Activated CD4-positive, alpha-beta memory T cell treated with anti-CD3 and anti-CD28 coated beads, Interleukin-2, amount 10 ng/mL, durations not matched to agents 7 days and 5 days (primary cell): ENCODE measurements around the gene LRPAP1. TPM values are rescaled to one million over a fixed set of nuclear protein-coding genes. Genes with fewer than 3 reads are reported as not detected.
"Not testable (repeated sequence)": the region's sequence is repeated elsewhere in the genome, so short reads cannot be mapped to it uniquely, and the experiment has no call there.

Experiments used
- CTCF ChIA-PET: fragments of 350-600 bp; sonication (Branson Sonifier 250); formaldehyde crosslinking; loops from one replicate; lab custom pipeline; 2021; ENCODE audit warnings: antibody characterized with exemption, inconsistent platforms; lab: Charles Lee
- POLR2A ChIA-PET: fragments of 350-600 bp; sonication (Branson Sonifier 250); formaldehyde crosslinking; loops from one replicate; lab custom pipeline; 2021; ENCODE audit warnings: antibody characterized with exemption; lab: Charles Lee
- DNase-seq: peaks from one replicate; pipeline ENCODE4 v3.0.0-alpha.2; 2020
- H3K27ac Mint-ChIP-seq: one replicate; pipeline ENCODE4 v1.8.0; 2021; ENCODE audit warnings: mild to moderate bottlenecking, mixed read lengths
- H3K27me3 Mint-ChIP-seq: one replicate; pipeline ENCODE4 v1.8.0; 2021; ENCODE audit warnings: mixed read lengths
- H3K36me3 Mint-ChIP-seq: one replicate; pipeline ENCODE4 v1.8.0; 2021; ENCODE audit warnings: low read depth, mixed read lengths
- H3K4me1 Mint-ChIP-seq: one replicate; pipeline ENCODE4 v1.8.0; 2021; ENCODE audit warnings: mixed read lengths
- H3K4me3 Mint-ChIP-seq: one replicate; pipeline ENCODE4 v1.8.0; 2021; ENCODE audit warnings: mild to moderate bottlenecking, mixed read lengths
- H3K9me3 Mint-ChIP-seq: one replicate; pipeline ENCODE4 v1.8.0; 2021; ENCODE audit warnings: mixed read lengths
- total RNA-seq, 2 experiments: library from RNA; stranded (reverse); gene quantifications; one replicate each; pipeline ENCODE4 v1.2.3, GENCODE V29; 2021

The LRPAP1 gene
- 10 to 100 TPM; 71.0 to 72.3 TPM for total RNA-seq

GRCh38 chr4:3531879-3532750 is at the start of gene LRPAP1:
Gene LRPAP1 (minus strand): TSS chr4:3532422. CDS start chr4:3532412, 10 bp downstream.
- Mint-ChIP-seq H3K9me3 (no peaks in the 10 kb centered on the region), H3K4me1 (peaks cover 23% of the 10 kb centered on the region), H3K27me3 (peaks cover 3% of the 10 kb centered on the region), H3K27ac (peak within 1 kb of the TSS; percentile 79), H3K4me3 (peak within 1 kb of the TSS; percentile 96), H3K36me3 (peaks cover 7% of the 10 kb centered on the region)
- ChIA-PET CTCF (no interaction called here), POLR2A (interaction anchor here (0.7 kb wide), 1 partner anchor 19 kb away, joined by 3 read pairs; no protein-coding TSS in a partner anchor)
- DNase-seq, result peak; percentile 87

GRCh38 chr4:3581334-3582090 is 49.3 kb upstream of the LRPAP1 start:
- H3K27ac Mint-ChIP-seq, POLR2A ChIA-PET, H3K4me1 Mint-ChIP-seq, H3K36me3 Mint-ChIP-seq, DNase-seq, CTCF ChIA-PET, H3K4me3 Mint-ChIP-seq, H3K9me3 Mint-ChIP-seq: not testable (repeated sequence)
- peaks cover 11% of the 10 kb centered on the region for H3K27me3 Mint-ChIP-seq

GRCh38 chr4:3580859-3581258 is 48.6 kb upstream of the LRPAP1 start:
- H3K4me1 Mint-ChIP-seq, H3K36me3 Mint-ChIP-seq, H3K4me3 Mint-ChIP-seq, POLR2A ChIA-PET, H3K27ac Mint-ChIP-seq, CTCF ChIA-PET, DNase-seq, H3K9me3 Mint-ChIP-seq: not testable (repeated sequence)
- H3K27me3 Mint-ChIP-seq, result peaks cover 11% of the 10 kb centered on the region

- not testable (repeated sequence) for H3K27me3 Mint-ChIP-seq, H3K36me3 Mint-ChIP-seq
These were observed 46.4 kb upstream of the LRPAP1 start for GRCh38 chr4:3578527-3579144.

GRCh38 chr4:3578052-3578451 is 45.8 kb upstream of the LRPAP1 start:
- POLR2A ChIA-PET, H3K9me3 Mint-ChIP-seq, DNase-seq, H3K4me3 Mint-ChIP-seq, H3K36me3 Mint-ChIP-seq, H3K27ac Mint-ChIP-seq, H3K27me3 Mint-ChIP-seq, H3K4me1 Mint-ChIP-seq, CTCF ChIA-PET: not testable (repeated sequence)

More at GRCh38 chr4:3578527-3579144, 46.4 kb upstream of the LRPAP1 start:
- POLR2A ChIA-PET, H3K4me3 Mint-ChIP-seq, H3K9me3 Mint-ChIP-seq, DNase-seq, CTCF ChIA-PET, H3K4me1 Mint-ChIP-seq, H3K27ac Mint-ChIP-seq: not testable (repeated sequence)

GRCh38 chr4:3577208-3577892 is 45.1 kb upstream of the LRPAP1 start:
- CTCF ChIA-PET, DNase-seq, H3K4me1 Mint-ChIP-seq, POLR2A ChIA-PET, H3K27me3 Mint-ChIP-seq, H3K27ac Mint-ChIP-seq, H3K4me3 Mint-ChIP-seq, H3K36me3 Mint-ChIP-seq, H3K9me3 Mint-ChIP-seq: not testable (repeated sequence)

- DNase-seq, H3K4me1 Mint-ChIP-seq, H3K36me3 Mint-ChIP-seq, H3K9me3 Mint-ChIP-seq, H3K4me3 Mint-ChIP-seq, H3K27ac Mint-ChIP-seq, H3K27me3 Mint-ChIP-seq, POLR2A ChIA-PET, CTCF ChIA-PET: not testable (repeated sequence)
These were observed 44.4 kb upstream of the LRPAP1 start for GRCh38 chr4:3576533-3577207.

- H3K36me3 Mint-ChIP-seq, H3K27me3 Mint-ChIP-seq, H3K27ac Mint-ChIP-seq, POLR2A ChIA-PET, CTCF ChIA-PET, H3K4me3 Mint-ChIP-seq, H3K9me3 Mint-ChIP-seq, H3K4me1 Mint-ChIP-seq, DNase-seq: not testable (repeated sequence)
These were observed 43.5 kb upstream of the LRPAP1 start for GRCh38 chr4:3575426-3576369.

- H3K9me3 Mint-ChIP-seq, H3K27ac Mint-ChIP-seq, H3K4me3 Mint-ChIP-seq, CTCF ChIA-PET, H3K36me3 Mint-ChIP-seq, POLR2A ChIA-PET, H3K4me1 Mint-ChIP-seq, H3K27me3 Mint-ChIP-seq, DNase-seq: not testable (repeated sequence)
These were observed 42.6 kb upstream of the LRPAP1 start for GRCh38 chr4:3574865-3575264.

GRCh38 chr4:3574346-3574745 is 42.1 kb upstream of the LRPAP1 start:
- H3K4me1 Mint-ChIP-seq, H3K27ac Mint-ChIP-seq, DNase-seq, CTCF ChIA-PET, H3K4me3 Mint-ChIP-seq, H3K27me3 Mint-ChIP-seq, H3K9me3 Mint-ChIP-seq, H3K36me3 Mint-ChIP-seq, POLR2A ChIA-PET: not testable (repeated sequence)

GRCh38 chr4:3573131-3573530 is 40.9 kb upstream of the LRPAP1 start:
- ChIA-PET POLR2A (no interaction called here), CTCF (no interaction called here)
- peaks cover 3% of the 10 kb centered on the region for H3K27me3 Mint-ChIP-seq
- no peaks in the 10 kb centered on the region for H3K9me3 Mint-ChIP-seq
- no peak for DNase-seq
- no peak overlapping the region for H3K27ac Mint-ChIP-seq
- H3K36me3 Mint-ChIP-seq, result no peaks in the 10 kb centered on the region
- H3K4me1 Mint-ChIP-seq, result no peaks in the 10 kb centered on the region
- H3K4me3 Mint-ChIP-seq, result no peak overlapping the region

- CTCF ChIA-PET, result no interaction called here
- POLR2A ChIA-PET, result no interaction called here
- no peaks in the 10 kb centered on the region for H3K4me1 Mint-ChIP-seq
These were observed 40.1 kb upstream of the LRPAP1 start for GRCh38 chr4:3572363-3572762.

More at GRCh38 chr4:3572363-3572762, 40.1 kb upstream of the LRPAP1 start:
- no peak overlapping the region for H3K27ac Mint-ChIP-seq
- no peaks in the 10 kb centered on the region for H3K36me3 Mint-ChIP-seq
- H3K9me3 Mint-ChIP-seq, result no peaks in the 10 kb centered on the region
- no peaks in the 10 kb centered on the region for H3K27me3 Mint-ChIP-seq
- no peak overlapping the region for H3K4me3 Mint-ChIP-seq
- DNase-seq, result no peak
